NB4 (cell line): ENCODE data around the gene LYRM4.
A peak's percentile ranks its signal among the peaks of the same experiment; 100 is the strongest.

Source experiments
- DNase-seq: peaks from one replicate; pipeline ENCODE4 v3.0.0; 2010; ENCODE audit warnings: low read depth
- H3K4me3 ChIP-seq: one replicate; pipeline ENCODE4 v1.5.1; 2011; ENCODE audit warnings: mild to moderate bottlenecking, low read depth, low read length, moderate library complexity
- MYC ChIP-seq: IDR thresholded peaks from 2 replicates; pipeline ENCODE4 v1.6.1; 2011; ENCODE audit warnings: low read depth, low read length
- POLR2A ChIP-seq: IDR thresholded peaks from 2 replicates; pipeline ENCODE4 v1.6.1; 2011; ENCODE audit warnings: mild to moderate bottlenecking; ENCODE audit not compliant: insufficient read length; ENCODE audit errors: extremely low read depth
- TF ChIP-seq, protein P1 (sequence below): IDR thresholded peaks from 2 replicates; pipeline ENCODE4 v1.6.1; 2011; ENCODE audit warnings: low read depth, low read length
- TF ChIP-seq, protein P2 (sequence below): IDR thresholded peaks from one replicate; pipeline ENCODE4 v1.5.1; 2012; ENCODE audit warnings: low read depth, low read length

The LYRM4 gene

GRCh38 chr6:5083813-5084359 lies 176.9 kb downstream of the LYRM4 start:
- TF ChIP-seq, protein P1, sequence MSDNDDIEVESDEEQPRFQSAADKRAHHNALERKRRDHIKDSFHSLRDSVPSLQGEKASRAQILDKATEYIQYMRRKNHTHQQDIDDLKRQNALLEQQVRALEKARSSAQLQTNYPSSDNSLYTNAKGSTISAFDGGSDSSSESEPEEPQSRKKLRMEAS = no peak
- TF ChIP-seq POLR2A (no peak), MYC (no peak)
- TF ChIP-seq, protein P2, sequence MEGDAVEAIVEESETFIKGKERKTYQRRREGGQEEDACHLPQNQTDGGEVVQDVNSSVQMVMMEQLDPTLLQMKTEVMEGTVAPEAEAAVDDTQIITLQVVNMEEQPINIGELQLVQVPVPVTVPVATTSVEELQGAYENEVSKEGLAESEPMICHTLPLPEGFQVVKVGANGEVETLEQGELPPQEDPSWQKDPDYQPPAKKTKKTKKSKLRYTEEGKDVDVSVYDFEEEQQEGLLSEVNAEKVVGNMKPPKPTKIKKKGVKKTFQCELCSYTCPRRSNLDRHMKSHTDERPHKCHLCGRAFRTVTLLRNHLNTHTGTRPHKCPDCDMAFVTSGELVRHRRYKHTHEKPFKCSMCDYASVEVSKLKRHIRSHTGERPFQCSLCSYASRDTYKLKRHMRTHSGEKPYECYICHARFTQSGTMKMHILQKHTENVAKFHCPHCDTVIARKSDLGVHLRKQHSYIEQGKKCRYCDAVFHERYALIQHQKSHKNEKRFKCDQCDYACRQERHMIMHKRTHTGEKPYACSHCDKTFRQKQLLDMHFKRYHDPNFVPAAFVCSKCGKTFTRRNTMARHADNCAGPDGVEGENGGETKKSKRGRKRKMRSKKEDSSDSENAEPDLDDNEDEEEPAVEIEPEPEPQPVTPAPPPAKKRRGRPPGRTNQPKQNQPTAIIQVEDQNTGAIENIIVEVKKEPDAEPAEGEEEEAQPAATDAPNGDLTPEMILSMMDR = no peak
- no peak overlapping the region for H3K4me3 ChIP-seq
- no peak for DNase-seq

DNA sequence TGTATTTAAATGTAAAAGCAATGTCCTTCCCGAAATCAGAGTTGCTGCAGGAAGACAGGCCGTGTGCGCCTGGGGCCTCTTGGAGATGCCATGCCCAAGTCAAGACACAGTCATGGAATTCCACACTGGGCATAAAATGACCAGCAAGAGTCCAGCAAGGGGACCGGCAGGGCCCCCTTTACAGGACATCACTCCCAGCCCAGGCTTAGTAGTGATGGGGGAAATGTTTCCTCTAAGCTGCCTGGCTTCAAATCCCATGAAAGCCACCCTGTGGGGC lies 177.5 kb downstream of the LYRM4 start:
- TF ChIP-seq POLR2A (no peak), MYC (no peak)
- TF ChIP-seq, protein P1 = no peak
- TF ChIP-seq, protein P2 = no peak
- H3K4me3 ChIP-seq = no peak overlapping the region
- no peak for DNase-seq

GRCh38 chr6:5082487-5083306 lies 178.1 kb downstream of the LYRM4 start:
- TF ChIP-seq, protein P1 = no peak
- TF ChIP-seq, protein P2 = no peak
- no peak for TF ChIP-seq MYC
- TF ChIP-seq POLR2A = no peak
- peak; percentile 34 for DNase-seq
- H3K4me3 ChIP-seq = no peak overlapping the region

DNA sequence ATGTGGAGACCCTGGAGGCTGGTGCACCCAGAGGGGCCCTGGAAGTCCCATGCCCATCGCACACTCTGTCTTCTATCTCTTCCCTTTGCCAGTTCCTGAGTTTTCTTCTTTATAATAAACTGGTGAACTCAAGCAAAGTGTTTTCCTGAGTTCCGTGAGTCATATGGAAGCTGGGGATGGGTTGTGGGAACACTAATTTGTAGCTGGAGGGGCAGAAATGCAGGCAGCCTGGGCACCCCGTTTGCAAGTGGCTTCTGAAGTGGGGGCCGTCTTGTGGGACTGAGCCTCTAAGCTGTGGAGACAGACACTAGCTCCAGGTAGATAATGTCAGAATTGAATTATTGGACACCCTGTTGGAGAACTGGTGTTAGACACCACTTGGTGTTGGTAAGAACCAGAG lies 178.8 kb downstream of the LYRM4 start:
- no peak overlapping the region for H3K4me3 ChIP-seq
- no peak for DNase-seq
- TF ChIP-seq MYC (no peak), POLR2A (no peak)
- TF ChIP-seq, protein P1 = no peak
- TF ChIP-seq, protein P2 = no peak

- no peak overlapping the region for H3K4me3 ChIP-seq
- TF ChIP-seq, protein P2 = no peak
- TF ChIP-seq MYC (no peak), POLR2A (no peak)
- TF ChIP-seq, protein P1 = no peak
- no peak for DNase-seq
These were observed 179.6 kb downstream of the LYRM4 start for GRCh38 chr6:5081182-5081581.

DNA sequence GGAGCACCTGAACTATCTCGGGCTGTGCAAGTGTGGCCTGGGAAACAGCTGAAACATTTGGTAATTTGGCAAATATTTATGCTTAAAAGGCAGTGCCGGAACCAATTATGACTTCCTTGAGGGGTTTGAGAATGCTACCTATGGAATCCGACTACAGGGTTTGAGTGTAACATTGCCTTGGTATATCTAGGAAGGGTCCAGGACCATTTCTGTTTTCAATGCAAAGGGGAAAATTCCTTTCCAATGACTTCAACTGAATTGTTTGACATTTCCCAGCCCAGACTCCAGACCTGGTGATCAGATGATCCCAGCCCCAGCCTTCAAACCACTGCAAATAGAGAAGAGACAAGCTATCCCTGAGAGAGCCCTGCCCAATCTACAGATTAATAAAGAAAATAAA lies 180.2 kb downstream of the LYRM4 start:
- no peak overlapping the region for H3K4me3 ChIP-seq
- no peak for DNase-seq
- TF ChIP-seq MYC (no peak), POLR2A (no peak)
- TF ChIP-seq, protein P2 = no peak
- TF ChIP-seq, protein P1 = no peak
